ENCODE results near the gene WWTR1.

Gene WWTR1

GRCh38 chr3:149657926-149658743, at the start of gene WWTR1:
WWTR1 (minus strand) TSS chr3:149658025; CDS start chr3:149657306, 719 bp downstream.
- ATAC-seq (replicated peaks; ENCODE audit: extremely low read depth, poor library complexity, severe bottlenecking) (peak; percentile 33), DNase-seq (ENCODE audit: low spot score in 2 of 2) (peak in 1 of 2 donors; percentile 14)
- H3K9me3 Mint-ChIP-seq: no peaks in the 10 kb centered on the region
- peaks cover 81% of the 10 kb centered on the region for H3K27me3 Mint-ChIP-seq
- peaks cover 5% of the 10 kb centered on the region for H3K36me3 Mint-ChIP-seq (ENCODE audit: insufficient read depth)
- H3K4me1 Mint-ChIP-seq: peaks cover 12% of the 10 kb centered on the region
- H3K4me3 Mint-ChIP-seq: peak within 1 kb of the TSS; percentile 77
- H3K27ac Mint-ChIP-seq (ENCODE audit: low read depth): no peak within 1 kb of the TSS

GRCh38 chr3:149706905-149707304, 49.1 kb upstream of the WWTR1 start:
- H3K4me1 Mint-ChIP-seq: no peaks in the 10 kb centered on the region

DNA sequence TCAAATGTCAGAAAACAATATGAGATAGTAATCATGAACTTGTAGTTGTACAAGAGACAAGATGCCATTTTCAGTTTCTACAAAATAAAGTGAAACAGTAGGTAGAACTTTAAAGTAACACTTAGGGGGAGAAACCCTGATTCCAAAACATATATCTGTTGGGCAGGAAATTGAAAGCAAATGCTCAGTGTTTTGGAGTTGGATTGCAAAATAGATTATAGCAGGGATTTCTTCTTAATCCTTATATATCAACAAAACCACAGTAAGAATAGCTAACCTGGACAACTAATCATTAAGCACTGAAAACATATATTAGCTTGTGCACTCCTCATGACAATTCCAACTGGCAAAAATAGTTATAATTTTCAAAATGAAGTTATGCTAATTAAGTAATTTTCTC, 47.6 kb upstream of the WWTR1 start:
- DNase-seq (ENCODE audit: low spot score in 2 of 2): no peak
- ATAC-seq (replicated peaks; ENCODE audit: extremely low read depth, poor library complexity, severe bottlenecking): no peak
- no peaks in the 10 kb centered on the region for H3K9me3 Mint-ChIP-seq
- H3K4me3 Mint-ChIP-seq: no peak overlapping the region
- no peak overlapping the region for H3K27ac Mint-ChIP-seq (ENCODE audit: low read depth)
- no peaks in the 10 kb centered on the region for H3K4me1 Mint-ChIP-seq
- no peaks in the 10 kb centered on the region for H3K36me3 Mint-ChIP-seq (ENCODE audit: insufficient read depth)
- no peaks in the 10 kb centered on the region for H3K27me3 Mint-ChIP-seq

More at GRCh38 chr3:149706905-149707304, 49.1 kb upstream of the WWTR1 start:
- DNase-seq (ENCODE audit: low spot score in 2 of 2) (no peak), ATAC-seq (replicated peaks; ENCODE audit: extremely low read depth, poor library complexity, severe bottlenecking) (no peak)
- H3K27me3 Mint-ChIP-seq: no peaks in the 10 kb centered on the region
- H3K36me3 Mint-ChIP-seq (ENCODE audit: insufficient read depth): no peaks in the 10 kb centered on the region
- no peaks in the 10 kb centered on the region for H3K9me3 Mint-ChIP-seq
- no peak overlapping the region for H3K27ac Mint-ChIP-seq (ENCODE audit: low read depth)
- no peak overlapping the region for H3K4me3 Mint-ChIP-seq

DNA sequence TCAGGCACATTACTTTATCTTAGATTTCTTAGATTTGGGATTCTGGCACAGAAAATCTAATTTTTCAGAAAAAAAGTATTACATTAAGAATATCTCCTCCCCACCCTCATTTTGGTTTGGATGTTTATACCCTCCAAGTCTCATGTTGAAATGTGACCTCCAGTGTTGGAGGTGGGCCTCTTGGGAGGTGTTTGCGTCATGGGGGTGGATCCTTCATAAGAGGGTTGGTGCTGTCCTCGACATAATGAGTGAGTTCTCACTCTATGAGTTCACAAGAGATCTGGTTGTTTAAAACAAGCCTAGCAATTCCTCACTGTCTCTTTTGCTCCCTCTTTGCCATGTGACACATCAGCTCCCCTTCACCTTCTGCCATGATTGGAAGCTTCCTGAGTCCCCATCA, 45.6 kb upstream of the WWTR1 start:
- DNase-seq (ENCODE audit: low spot score in 2 of 2): no peak
- ATAC-seq (replicated peaks; ENCODE audit: extremely low read depth, poor library complexity, severe bottlenecking): no peak
- Mint-ChIP-seq H3K4me1 (no peaks in the 10 kb centered on the region), H3K9me3 (no peaks in the 10 kb centered on the region), H3K36me3 (ENCODE audit: insufficient read depth) (no peaks in the 10 kb centered on the region), H3K27ac (ENCODE audit: low read depth) (no peak overlapping the region), H3K27me3 (no peaks in the 10 kb centered on the region), H3K4me3 (no peak overlapping the region)

DNA sequence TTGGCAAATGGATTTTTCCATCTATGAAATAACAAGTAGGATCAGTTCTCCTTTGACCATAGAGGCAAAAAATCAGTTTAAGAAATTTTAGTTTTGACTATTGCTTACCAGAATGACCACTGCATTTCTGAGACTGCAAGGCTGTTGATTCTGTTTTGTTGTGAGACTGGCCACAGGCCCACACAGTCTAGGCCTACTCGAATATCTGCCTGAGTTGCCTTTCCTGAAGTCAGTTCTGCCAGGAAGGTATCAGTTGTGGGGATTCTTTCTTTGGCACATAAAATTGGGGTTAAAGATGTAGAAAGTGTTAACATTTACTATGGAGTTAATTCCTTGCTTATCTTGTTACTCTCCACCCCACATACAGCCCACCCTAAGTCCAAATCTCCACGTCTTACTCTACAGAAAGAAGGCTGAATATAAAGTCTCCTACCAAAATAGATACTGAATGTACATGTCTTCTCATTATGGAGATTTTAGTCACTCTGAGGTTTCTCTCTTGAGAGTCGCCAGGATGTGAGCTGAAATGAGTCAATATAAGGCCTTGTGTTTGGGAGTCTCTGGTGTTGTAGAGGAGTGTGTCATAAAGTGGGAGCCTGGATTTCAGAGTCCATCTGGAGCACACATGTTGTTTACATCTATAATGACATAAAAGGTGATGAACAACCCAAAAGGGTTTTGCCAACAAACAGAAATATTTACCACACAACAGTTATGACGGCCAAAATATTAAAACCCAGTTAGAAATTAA, 45.0 kb upstream of the WWTR1 start:
- no peaks in the 10 kb centered on the region for H3K9me3 Mint-ChIP-seq
- no peaks in the 10 kb centered on the region for H3K4me1 Mint-ChIP-seq
- no peaks in the 10 kb centered on the region for H3K27me3 Mint-ChIP-seq
- H3K36me3 Mint-ChIP-seq (ENCODE audit: insufficient read depth): no peaks in the 10 kb centered on the region
- no peak overlapping the region for H3K27ac Mint-ChIP-seq (ENCODE audit: low read depth)
- DNase-seq (ENCODE audit: low spot score in 2 of 2) (no peak), ATAC-seq (replicated peaks; ENCODE audit: extremely low read depth, poor library complexity, severe bottlenecking) (no peak)
- H3K4me3 Mint-ChIP-seq: no peak overlapping the region

DNA sequence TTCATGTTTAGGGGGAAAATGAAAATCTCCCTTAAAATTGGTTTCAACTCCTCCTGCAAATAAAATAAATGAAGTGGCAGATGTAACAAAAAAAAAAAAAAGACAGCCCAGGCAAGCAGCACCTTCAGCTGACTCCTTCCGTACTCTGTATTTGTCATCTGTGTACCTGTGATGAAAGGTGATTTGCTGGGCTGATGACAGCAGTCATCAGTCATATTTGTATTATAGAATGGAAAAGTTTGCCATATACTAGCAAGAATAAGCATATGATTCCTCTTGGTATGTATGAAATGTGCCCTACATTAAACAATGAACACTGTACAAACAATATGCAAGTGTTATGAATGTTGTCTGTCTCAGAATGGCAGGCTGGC, 44.1 kb upstream of the WWTR1 start:
- no peaks in the 10 kb centered on the region for H3K4me1 Mint-ChIP-seq
- peak overlapping the region; percentile 50 for H3K27ac Mint-ChIP-seq (ENCODE audit: low read depth)
- DNase-seq (ENCODE audit: low spot score in 2 of 2): no peak
- H3K36me3 Mint-ChIP-seq (ENCODE audit: insufficient read depth): no peaks in the 10 kb centered on the region
- peak overlapping the region; percentile 52 for H3K4me3 Mint-ChIP-seq
- H3K27me3 Mint-ChIP-seq: no peaks in the 10 kb centered on the region
- H3K9me3 Mint-ChIP-seq: no peaks in the 10 kb centered on the region
- ATAC-seq (replicated peaks; ENCODE audit: extremely low read depth, poor library complexity, severe bottlenecking): no peak

GRCh38 chr3:149701206-149701976, 43.6 kb upstream of the WWTR1 start:
- no peaks in the 10 kb centered on the region for H3K27me3 Mint-ChIP-seq
- ATAC-seq (replicated peaks; ENCODE audit: extremely low read depth, poor library complexity, severe bottlenecking): peak; percentile 72
- no peaks in the 10 kb centered on the region for H3K36me3 Mint-ChIP-seq (ENCODE audit: insufficient read depth)
- DNase-seq (ENCODE audit: low spot score in 2 of 2): no peak
- H3K4me1 Mint-ChIP-seq: no peaks in the 10 kb centered on the region
- H3K9me3 Mint-ChIP-seq: no peaks in the 10 kb centered on the region
- H3K27ac Mint-ChIP-seq (ENCODE audit: low read depth): peak overlapping the region; percentile 50
- H3K4me3 Mint-ChIP-seq: peak overlapping the region; percentile 52

GRCh38 chr3:149688122-149688757, 30.4 kb upstream of the WWTR1 start:
- no peaks in the 10 kb centered on the region for H3K36me3 Mint-ChIP-seq (ENCODE audit: insufficient read depth)
- H3K4me1 Mint-ChIP-seq: no peaks in the 10 kb centered on the region
- no peak for DNase-seq (ENCODE audit: low spot score in 2 of 2)
- ATAC-seq (replicated peaks; ENCODE audit: extremely low read depth, poor library complexity, severe bottlenecking): no peak
- no peak overlapping the region for H3K27ac Mint-ChIP-seq (ENCODE audit: low read depth)
- no peak overlapping the region for H3K4me3 Mint-ChIP-seq
- peaks cover 7% of the 10 kb centered on the region for H3K9me3 Mint-ChIP-seq
- peaks cover 74% of the 10 kb centered on the region for H3K27me3 Mint-ChIP-seq

DNA sequence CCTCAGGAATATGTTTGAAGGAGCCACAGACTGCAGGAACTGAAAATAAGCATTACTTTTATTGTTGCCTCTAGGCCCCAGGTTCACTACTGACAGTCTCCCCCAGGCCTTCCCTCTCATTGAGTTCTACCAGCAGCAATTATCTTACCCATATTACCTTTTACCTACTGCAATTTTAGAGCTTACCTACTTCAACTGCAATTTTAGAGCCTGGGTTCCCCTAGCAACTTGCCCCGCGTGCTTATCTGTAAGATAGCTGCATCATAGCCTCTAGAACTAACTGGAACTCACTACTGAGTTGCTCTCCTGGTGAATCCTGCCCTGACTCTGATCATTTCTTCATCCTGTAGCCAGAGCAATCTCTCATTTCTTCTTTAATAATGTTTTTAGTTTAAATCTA, 29.2 kb upstream of the WWTR1 start:
- ATAC-seq (replicated peaks; ENCODE audit: extremely low read depth, poor library complexity, severe bottlenecking) (no peak), DNase-seq (ENCODE audit: low spot score in 2 of 2) (no peak)
- Mint-ChIP-seq H3K4me1 (no peaks in the 10 kb centered on the region), H3K27ac (ENCODE audit: low read depth) (no peak overlapping the region), H3K4me3 (no peak overlapping the region), H3K9me3 (peaks cover 7% of the 10 kb centered on the region), H3K36me3 (ENCODE audit: insufficient read depth) (no peaks in the 10 kb centered on the region), H3K27me3 (peaks cover 77% of the 10 kb centered on the region)

DNA sequence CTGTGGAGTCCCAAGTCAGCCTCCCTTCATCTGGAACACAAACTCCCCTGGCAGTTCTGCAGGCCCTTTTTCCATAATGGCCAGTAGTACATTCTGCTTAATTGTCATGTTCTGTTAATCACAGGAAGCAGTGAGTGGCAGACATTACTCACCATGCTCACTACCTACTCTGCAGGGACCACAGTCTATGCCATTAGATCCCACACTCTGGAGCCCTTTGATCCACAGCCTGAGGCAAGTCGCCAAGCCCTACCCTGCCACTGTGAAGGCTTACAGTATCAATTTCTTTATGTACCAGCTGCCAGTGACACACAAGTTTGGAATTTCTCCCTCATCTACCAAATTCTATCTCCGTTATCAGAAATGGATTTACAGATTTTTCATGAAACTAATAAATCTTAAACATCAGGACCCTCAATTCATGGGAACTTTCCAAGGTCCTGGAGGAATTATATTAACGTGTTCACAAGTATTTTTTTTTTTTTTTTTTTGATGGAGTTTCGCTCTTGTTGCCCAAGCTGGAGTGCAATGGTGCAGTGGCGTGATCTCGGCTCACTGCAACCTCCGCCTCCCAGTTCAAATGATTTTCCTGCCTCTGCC, 20.6 kb upstream of the WWTR1 start:
- no peaks in the 10 kb centered on the region for H3K4me1 Mint-ChIP-seq
- no peak overlapping the region for H3K4me3 Mint-ChIP-seq
- DNase-seq (ENCODE audit: low spot score in 2 of 2): no peak
- no peak for ATAC-seq (replicated peaks; ENCODE audit: extremely low read depth, poor library complexity, severe bottlenecking)
- H3K9me3 Mint-ChIP-seq: no peaks in the 10 kb centered on the region
- peaks cover 2% of the 10 kb centered on the region for H3K36me3 Mint-ChIP-seq (ENCODE audit: insufficient read depth)
- H3K27me3 Mint-ChIP-seq: peaks cover 24% of the 10 kb centered on the region
- no peak overlapping the region for H3K27ac Mint-ChIP-seq (ENCODE audit: low read depth)

DNA sequence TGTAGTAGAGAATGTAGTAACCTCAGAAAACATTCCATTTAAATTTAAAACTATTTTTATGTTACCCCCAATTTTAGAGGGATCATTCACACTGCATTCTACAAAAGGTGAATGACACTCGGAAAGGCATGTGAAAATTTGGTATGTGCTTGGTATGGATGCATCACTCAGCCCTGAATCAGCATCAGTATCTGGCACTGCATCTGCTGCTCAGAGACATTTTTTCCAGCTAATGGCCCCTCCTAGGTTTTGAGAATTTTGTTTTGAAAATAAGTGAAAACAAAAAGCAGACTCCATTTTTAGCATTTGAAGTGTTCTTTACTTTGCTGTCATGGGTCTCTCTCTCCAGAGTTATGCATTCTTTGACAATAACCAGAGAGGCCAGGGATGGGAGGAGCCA, 15.6 kb upstream of the WWTR1 start:
- no peak for ATAC-seq (replicated peaks; ENCODE audit: extremely low read depth, poor library complexity, severe bottlenecking)
- Mint-ChIP-seq H3K9me3 (no peaks in the 10 kb centered on the region), H3K4me1 (no peaks in the 10 kb centered on the region), H3K36me3 (ENCODE audit: insufficient read depth) (peaks cover 2% of the 10 kb centered on the region), H3K27me3 (peaks cover 28% of the 10 kb centered on the region), H3K27ac (ENCODE audit: low read depth) (no peak overlapping the region), H3K4me3 (no peak overlapping the region)
- DNase-seq (ENCODE audit: low spot score in 2 of 2): no peak

Measured in central memory CD8-positive, alpha-beta T cell (primary cell).